ENCODE measurements around the gene PASK.
A peak's percentile ranks its signal among the peaks of the same experiment; 100 is the strongest.

PASK gene

DNA sequence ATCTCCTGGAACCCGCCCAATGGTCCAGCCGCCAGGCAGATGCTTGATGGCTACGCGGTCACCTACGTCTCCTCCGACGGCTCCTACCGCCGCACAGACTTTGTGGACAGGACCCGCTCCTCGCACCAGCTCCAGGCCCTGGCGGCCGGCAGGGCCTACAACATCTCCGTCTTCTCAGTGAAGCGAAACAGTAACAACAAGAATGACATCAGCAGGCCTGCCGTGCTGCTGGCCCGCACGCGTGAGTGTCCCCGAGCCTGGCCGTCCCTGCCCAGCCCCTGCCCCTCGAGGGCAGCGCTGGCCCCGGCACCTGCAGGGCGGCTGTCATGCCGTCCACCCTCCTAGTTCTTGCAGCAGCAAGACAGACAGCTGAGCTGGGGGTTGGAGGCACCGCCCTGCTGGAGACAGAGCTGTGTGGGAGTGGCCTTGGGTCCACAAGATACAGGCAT, 83.9 kb downstream of the PASK start:
- H2AFZ ChIP-seq, result peak overlapping the region; percentile 33
- no peaks in the 10 kb centered on the region for H3K9me3 ChIP-seq (ENCODE audit: control insufficient read depth, low read length)
- TF ChIP-seq, protein P1, sequence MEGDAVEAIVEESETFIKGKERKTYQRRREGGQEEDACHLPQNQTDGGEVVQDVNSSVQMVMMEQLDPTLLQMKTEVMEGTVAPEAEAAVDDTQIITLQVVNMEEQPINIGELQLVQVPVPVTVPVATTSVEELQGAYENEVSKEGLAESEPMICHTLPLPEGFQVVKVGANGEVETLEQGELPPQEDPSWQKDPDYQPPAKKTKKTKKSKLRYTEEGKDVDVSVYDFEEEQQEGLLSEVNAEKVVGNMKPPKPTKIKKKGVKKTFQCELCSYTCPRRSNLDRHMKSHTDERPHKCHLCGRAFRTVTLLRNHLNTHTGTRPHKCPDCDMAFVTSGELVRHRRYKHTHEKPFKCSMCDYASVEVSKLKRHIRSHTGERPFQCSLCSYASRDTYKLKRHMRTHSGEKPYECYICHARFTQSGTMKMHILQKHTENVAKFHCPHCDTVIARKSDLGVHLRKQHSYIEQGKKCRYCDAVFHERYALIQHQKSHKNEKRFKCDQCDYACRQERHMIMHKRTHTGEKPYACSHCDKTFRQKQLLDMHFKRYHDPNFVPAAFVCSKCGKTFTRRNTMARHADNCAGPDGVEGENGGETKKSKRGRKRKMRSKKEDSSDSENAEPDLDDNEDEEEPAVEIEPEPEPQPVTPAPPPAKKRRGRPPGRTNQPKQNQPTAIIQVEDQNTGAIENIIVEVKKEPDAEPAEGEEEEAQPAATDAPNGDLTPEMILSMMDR (IDR thresholded peaks at IDR 0.05), result no peak
- H3K27me3 ChIP-seq (ENCODE audit: control insufficient read depth, insufficient read depth, low read length), result no peaks in the 10 kb centered on the region
- H3K9ac ChIP-seq, result no peak overlapping the region
- no peak overlapping the region for H3K4me3 ChIP-seq (ENCODE audit: low read depth, low read length)
- no peak overlapping the region for H3K4me2 ChIP-seq (ENCODE audit: low read length)
- H3K27ac ChIP-seq, result no peak overlapping the region
- H3K79me2 ChIP-seq, result no peaks in the 10 kb centered on the region
- H3K36me3 ChIP-seq (ENCODE audit: control insufficient read depth, insufficient read depth, low read length), result no peaks in the 10 kb centered on the region
- H3K4me1 ChIP-seq, result peaks cover 18% of the 10 kb centered on the region

DNA sequence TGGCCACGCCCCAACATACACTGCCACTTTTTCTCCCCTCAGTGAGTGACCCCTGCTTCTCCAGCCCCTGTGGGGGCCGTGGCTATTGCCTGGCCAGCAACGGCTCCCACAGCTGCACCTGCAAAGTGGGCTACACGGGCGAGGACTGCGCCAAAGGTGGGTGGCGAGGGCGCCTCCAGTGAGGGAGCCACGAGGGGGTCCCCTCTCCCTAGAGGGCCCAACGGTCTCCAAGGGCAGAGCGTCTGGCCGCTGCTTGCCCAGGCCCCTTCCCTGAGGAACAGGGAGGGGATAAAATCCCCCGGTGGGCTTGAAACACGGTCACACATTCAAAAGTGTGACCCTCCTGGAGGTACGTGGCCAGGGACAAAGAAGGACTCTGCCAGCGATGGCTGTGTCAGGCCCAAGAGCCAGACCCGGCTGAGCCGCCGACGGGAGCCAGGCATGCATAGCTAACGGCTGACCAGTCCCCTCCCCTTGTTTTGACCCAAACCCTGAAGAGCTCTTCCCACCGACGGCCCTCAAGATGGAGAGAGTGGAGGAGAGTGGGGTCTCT, 84.4 kb downstream of the PASK start:
- Histone ChIP-seq H3K36me3 (ENCODE audit: control insufficient read depth, insufficient read depth, low read length) (no peaks in the 10 kb centered on the region), H3K4me1 (peaks cover 18% of the 10 kb centered on the region), H3K79me2 (no peaks in the 10 kb centered on the region), H3K27ac (no peak overlapping the region), H3K4me3 (ENCODE audit: low read depth, low read length) (no peak overlapping the region), H3K27me3 (ENCODE audit: control insufficient read depth, insufficient read depth, low read length) (no peaks in the 10 kb centered on the region), H2AFZ (no peak overlapping the region), H3K4me2 (ENCODE audit: low read length) (no peak overlapping the region), H3K9ac (no peak overlapping the region), H3K9me3 (ENCODE audit: control insufficient read depth, low read length) (no peaks in the 10 kb centered on the region)
- TF ChIP-seq, protein P1 (IDR thresholded peaks at IDR 0.05), result no peak

DNA sequence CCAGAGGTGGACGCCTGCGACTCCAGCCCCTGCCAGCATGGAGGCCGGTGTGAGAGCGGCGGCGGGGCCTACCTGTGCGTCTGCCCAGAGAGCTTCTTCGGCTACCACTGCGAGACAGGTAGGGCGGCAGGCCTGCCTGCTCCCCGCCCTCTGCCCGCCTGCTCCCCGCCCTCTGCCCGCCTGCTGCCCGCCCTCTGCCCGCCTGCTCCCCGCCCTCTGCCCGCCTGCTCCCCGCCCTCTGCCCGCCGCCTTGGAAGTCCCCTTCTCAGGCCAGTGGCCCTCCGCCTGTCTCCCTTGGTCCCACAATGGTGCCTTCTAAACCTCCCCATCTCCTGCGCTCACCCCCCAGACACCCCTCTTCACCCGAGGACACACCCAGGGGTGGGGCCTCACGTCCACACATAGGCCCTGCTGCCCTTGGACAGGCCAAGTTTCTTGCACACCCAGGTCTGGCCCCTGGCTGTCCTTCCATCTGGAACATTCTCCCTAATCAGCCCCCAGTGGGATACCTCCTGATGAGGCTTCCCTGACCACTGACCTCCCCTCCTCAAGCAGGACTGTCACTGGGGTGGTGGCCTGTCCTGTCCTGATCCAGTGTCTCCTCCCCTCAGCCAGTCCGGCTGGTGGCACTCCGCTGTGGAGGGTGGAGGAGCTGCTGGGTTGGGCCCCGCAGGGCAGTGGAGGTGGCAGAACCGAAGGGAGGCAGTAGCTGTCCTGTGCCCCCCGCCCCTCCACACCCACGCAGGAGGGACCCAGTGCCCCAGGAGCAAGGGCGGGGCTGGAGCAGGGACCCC, 85.1 kb downstream of the PASK start:
- TF ChIP-seq, protein P1 (IDR thresholded peaks at IDR 0.05), result no peak

DNA sequence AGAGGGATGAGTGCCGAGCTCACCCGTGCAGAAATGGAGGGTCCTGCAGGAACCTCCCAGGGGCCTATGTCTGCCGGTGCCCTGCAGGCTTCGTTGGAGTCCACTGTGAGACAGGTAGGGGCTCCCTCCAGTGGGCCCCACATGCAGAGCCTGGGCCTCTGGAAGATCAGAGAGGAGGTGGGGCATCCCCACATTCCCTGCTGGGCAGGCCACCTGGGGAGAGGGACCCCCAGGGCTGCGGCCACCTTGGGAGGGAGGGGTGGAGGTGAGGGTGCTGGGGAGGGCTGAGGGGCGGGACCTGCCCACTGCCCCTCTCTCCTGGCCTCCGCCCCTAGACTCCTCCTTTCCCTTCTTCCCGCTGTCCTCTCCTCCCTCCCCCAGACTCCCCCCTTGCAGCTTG, 85.7 kb downstream of the PASK start:
- H3K4me2 ChIP-seq (ENCODE audit: low read length), result peak overlapping the region; percentile 81
- peak overlapping the region; percentile 49 for H3K9ac ChIP-seq
- no peaks in the 10 kb centered on the region for H3K79me2 ChIP-seq
- TF ChIP-seq, protein P1 (IDR thresholded peaks at IDR 0.05), result peak; percentile 35
- H3K27me3 ChIP-seq (ENCODE audit: control insufficient read depth, insufficient read depth, low read length), result no peaks in the 10 kb centered on the region
- H2AFZ ChIP-seq, result peak overlapping the region; percentile 93
- H3K9me3 ChIP-seq (ENCODE audit: control insufficient read depth, low read length), result no peaks in the 10 kb centered on the region
- H3K27ac ChIP-seq, result peak overlapping the region; percentile 68
- H3K4me1 ChIP-seq, result peaks cover 21% of the 10 kb centered on the region
- no peaks in the 10 kb centered on the region for H3K36me3 ChIP-seq (ENCODE audit: control insufficient read depth, insufficient read depth, low read length)
- H3K4me3 ChIP-seq (ENCODE audit: low read depth, low read length), result peak overlapping the region; percentile 56

More for the DNA sequence above, 85.1 kb downstream of the PASK start:
- Histone ChIP-seq H3K4me3 (ENCODE audit: low read depth, low read length) (peak overlapping the region; percentile 56), H3K4me1 (peaks cover 21% of the 10 kb centered on the region), H2AFZ (peak overlapping the region; percentile 93), H3K79me2 (no peaks in the 10 kb centered on the region), H3K27ac (peak overlapping the region; percentile 68), H3K4me2 (ENCODE audit: low read length) (peak overlapping the region; percentile 81), H3K9me3 (ENCODE audit: control insufficient read depth, low read length) (no peaks in the 10 kb centered on the region), H3K27me3 (ENCODE audit: control insufficient read depth, insufficient read depth, low read length) (no peaks in the 10 kb centered on the region), H3K9ac (peak overlapping the region; percentile 49), H3K36me3 (ENCODE audit: control insufficient read depth, insufficient read depth, low read length) (no peaks in the 10 kb centered on the region)
